ENCODE data around the gene CSNK1A1.
"Not testable (repeated sequence)": the region's sequence is repeated elsewhere in the genome, so short reads cannot be mapped to it uniquely, and the experiment has no call there.

The CSNK1A1 gene

GRCh38 chr5:149488645-149489306 is 62.5 kb downstream of the CSNK1A1 start:
- DNase-seq: no peak

- DNase-seq: no peak
These were observed 63.6 kb downstream of the CSNK1A1 start for GRCh38 chr5:149487672-149488071.

GRCh38 chr5:149486726-149487635 is 64.3 kb downstream of the CSNK1A1 start:
- no peak for DNase-seq

GRCh38 chr5:149485655-149486615 is 65.3 kb downstream of the CSNK1A1 start:
- no peak for DNase-seq

- no peak for DNase-seq
These were observed 69.8 kb downstream of the CSNK1A1 start for GRCh38 chr5:149481485-149481884.

GRCh38 chr5:149478761-149479160 is 72.5 kb downstream of the CSNK1A1 start:
- no peak for DNase-seq

GRCh38 chr5:149475777-149476176 is 75.5 kb downstream of the CSNK1A1 start:
- no peak for DNase-seq

- DNase-seq: no peak
These were observed 77.0 kb downstream of the CSNK1A1 start for GRCh38 chr5:149474198-149474597.

- no peak for DNase-seq
These were observed 77.8 kb downstream of the CSNK1A1 start for GRCh38 chr5:149473441-149473840.

- no peak for DNase-seq
These were observed 78.8 kb downstream of the CSNK1A1 start for GRCh38 chr5:149472399-149472798.

- no peak for DNase-seq
These were observed 79.6 kb downstream of the CSNK1A1 start for GRCh38 chr5:149471406-149472183.

- DNase-seq: no peak
These were observed 80.3 kb downstream of the CSNK1A1 start for GRCh38 chr5:149470942-149471341.

- DNase-seq: no peak
These were observed 84.7 kb downstream of the CSNK1A1 start for GRCh38 chr5:149466457-149466972.

- no peak for DNase-seq
These were observed 86.3 kb downstream of the CSNK1A1 start for GRCh38 chr5:149464796-149465489.

- not testable (repeated sequence) for DNase-seq
These were observed 89.3 kb downstream of the CSNK1A1 start for GRCh38 chr5:149461907-149462306.

- DNase-seq: no peak
These were observed 91.3 kb downstream of the CSNK1A1 start for GRCh38 chr5:149459891-149460290.

- DNase-seq: no peak
These were observed 93.9 kb downstream of the CSNK1A1 start for GRCh38 chr5:149457393-149457763.

GRCh38 chr5:149456597-149457392 is 94.4 kb downstream of the CSNK1A1 start:
- DNase-seq: no peak

- DNase-seq: no peak
These were observed 95.3 kb downstream of the CSNK1A1 start for GRCh38 chr5:149455889-149456409.
